ENCODE results near the gene FMO1. TPM values are rescaled to one million over a fixed set of nuclear protein-coding genes. Genes with fewer than 3 reads are reported as not detected.
"Not testable (repeated sequence)": the region's sequence is repeated elsewhere in the genome, so short reads cannot be mapped to it uniquely, and the experiment has no call there.

The FMO1 gene
- total and polyA plus RNA-seq, 4 donors = 0.28 to 7.3 (median 0.81) TPM; not detected in 1

DNA sequence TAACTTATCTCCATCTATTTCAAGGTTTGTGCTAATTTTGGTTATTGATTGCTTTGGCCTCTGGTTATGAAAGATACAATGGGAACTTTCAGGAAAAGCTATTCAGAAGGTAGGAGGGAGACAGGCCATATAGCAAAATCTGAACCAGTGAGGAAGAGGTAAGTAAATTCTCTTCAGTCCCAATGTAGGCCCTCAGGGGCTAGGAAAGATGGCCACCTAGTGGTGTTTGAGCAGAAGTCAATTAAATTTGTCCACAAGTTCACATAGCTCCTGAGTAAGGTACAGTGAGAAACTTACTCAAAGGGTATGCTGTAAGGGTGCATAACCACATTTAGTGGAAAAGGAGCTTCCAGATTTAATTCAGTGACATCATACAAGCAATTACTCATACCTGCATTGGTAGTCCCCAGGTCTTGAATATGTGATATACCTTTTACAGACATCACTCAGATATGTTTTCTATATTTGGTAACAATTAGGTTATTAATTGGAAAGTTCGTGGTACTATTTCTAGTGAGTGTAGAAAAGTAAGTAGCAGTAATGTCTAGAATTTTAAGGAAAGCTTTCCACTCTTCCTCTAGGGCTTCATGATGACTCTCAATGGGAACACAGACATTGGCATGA is 21.4 kb upstream of the FMO1 start:
- Histone ChIP-seq H3K27me3 (ENCODE audit: control insufficient read depth in 1 of 2, insufficient read depth in 2 of 2, low read length in 1 of 2) (no peaks in the 10 kb centered on the region), H3K9me3 (ENCODE audit: control insufficient read depth, low read length) (no peaks in the 10 kb centered on the region), H3K27ac (ENCODE audit: low read depth in 1 of 2, low read length in 2 of 2) (no peak overlapping the region), H3K36me3 (ENCODE audit: control insufficient read depth in 1 of 2, insufficient read depth in 2 of 2, low read length in 1 of 2) (no peaks in the 10 kb centered on the region), H3K4me3 (ENCODE audit: low read length in 2 of 2) (no peak overlapping the region), H3K4me1 (ENCODE audit: control insufficient read depth in 1 of 2, insufficient read depth in 2 of 2, low read length in 2 of 2) (peaks cover 0 to 2% of the 10 kb centered on the region in 2 donors)
- peak; percentile 85 for ATAC-seq (ENCODE audit: low FRiP score)
- intact Hi-C loops (cut with DNase I) = loop anchor here (1.0 to 5.0 kb wide), 3 partner anchors 146 to 260 kb away; no protein-coding TSS in a partner anchor
- peak in 1 of 2 donors; percentile 49 for DNase-seq
- WGBS, 2 donors = 36 to 47% methylated on average over 1 of the region's 1 CpG

- no peak for ATAC-seq (ENCODE audit: low FRiP score)
- no peaks in the 10 kb centered on the region for H3K27me3 ChIP-seq (ENCODE audit: control insufficient read depth in 1 of 2, insufficient read depth in 2 of 2, low read length in 1 of 2)
- no peak for DNase-seq
- H3K4me3 ChIP-seq (ENCODE audit: low read length in 2 of 2) = no peak overlapping the region
- H3K36me3 ChIP-seq (ENCODE audit: control insufficient read depth in 1 of 2, insufficient read depth in 2 of 2, low read length in 1 of 2) = no peaks in the 10 kb centered on the region
- H3K27ac ChIP-seq (ENCODE audit: low read depth in 1 of 2, low read length in 2 of 2) = no peak overlapping the region
- H3K9me3 ChIP-seq (ENCODE audit: control insufficient read depth, low read length) = no peaks in the 10 kb centered on the region
- intact Hi-C loops (cut with DNase I) = no loop called here
- H3K4me1 ChIP-seq (ENCODE audit: control insufficient read depth in 1 of 2, insufficient read depth in 2 of 2, low read length in 2 of 2) = no peaks in the 10 kb centered on the region
Observed at GRCh38 chr1:171231326-171231725, 17.0 kb upstream of the FMO1 start.

- ATAC-seq (ENCODE audit: low FRiP score) (no peak), DNase-seq (no peak)
- Histone ChIP-seq H3K4me1 (ENCODE audit: control insufficient read depth in 1 of 2, insufficient read depth in 2 of 2, low read length in 2 of 2) (no peaks in the 10 kb centered on the region), H3K9me3 (ENCODE audit: control insufficient read depth, low read length) (no peaks in the 10 kb centered on the region), H3K27ac (ENCODE audit: low read depth in 1 of 2, low read length in 2 of 2) (no peak overlapping the region), H3K36me3 (ENCODE audit: control insufficient read depth in 1 of 2, insufficient read depth in 2 of 2, low read length in 1 of 2) (no peaks in the 10 kb centered on the region), H3K27me3 (ENCODE audit: control insufficient read depth in 1 of 2, insufficient read depth in 2 of 2, low read length in 1 of 2) (no peaks in the 10 kb centered on the region), H3K4me3 (ENCODE audit: low read length in 2 of 2) (no peak overlapping the region)
- 91 to 93% methylated on average over 1 of the region's 1 CpG for WGBS, 2 donors
- intact Hi-C loops (cut with DNase I) = no loop called here
Observed at GRCh38 chr1:171233183-171233582, 15.1 kb upstream of the FMO1 start.

DNA sequence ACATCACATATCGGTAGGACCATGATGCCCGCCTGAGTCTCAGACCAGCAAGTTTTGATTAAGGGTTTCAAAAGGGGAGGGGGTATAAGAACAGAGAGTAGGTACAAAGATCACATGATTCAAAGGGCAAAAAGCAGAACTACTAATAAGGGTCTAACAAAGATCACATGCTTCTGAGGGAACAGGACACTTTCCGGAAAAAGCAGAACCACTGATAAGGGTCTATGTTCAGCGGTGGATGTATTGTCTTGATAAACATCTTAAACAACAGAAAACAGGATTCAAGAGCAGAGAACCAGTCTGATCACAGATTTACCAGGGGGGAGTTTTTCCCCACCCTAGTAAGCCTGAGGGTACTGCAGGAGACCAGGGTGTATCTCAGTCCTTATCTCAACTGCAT is 12.1 kb upstream of the FMO1 start:
- WGBS, 2 donors = 92 to 94% methylated on average over 4 of the region's 4 CpGs
- H3K36me3 ChIP-seq (ENCODE audit: control insufficient read depth in 1 of 2, insufficient read depth in 2 of 2, low read length in 1 of 2); intact Hi-C loops (cut with DNase I); H3K4me3 ChIP-seq (ENCODE audit: low read length in 2 of 2); H3K9me3 ChIP-seq (ENCODE audit: control insufficient read depth, low read length); ATAC-seq (ENCODE audit: low FRiP score); DNase-seq; H3K27me3 ChIP-seq (ENCODE audit: control insufficient read depth in 1 of 2, insufficient read depth in 2 of 2, low read length in 1 of 2); H3K27ac ChIP-seq (ENCODE audit: low read depth in 1 of 2, low read length in 2 of 2); H3K4me1 ChIP-seq (ENCODE audit: control insufficient read depth in 1 of 2, insufficient read depth in 2 of 2, low read length in 2 of 2): not testable (repeated sequence)

GRCh38 chr1:171243878-171244277 is 4.4 kb upstream of the FMO1 start:
- Histone ChIP-seq H3K9me3 (ENCODE audit: control insufficient read depth, low read length) (no peaks in the 10 kb centered on the region), H3K4me1 (ENCODE audit: control insufficient read depth in 1 of 2, insufficient read depth in 2 of 2, low read length in 2 of 2) (no peaks in the 10 kb centered on the region), H3K4me3 (ENCODE audit: low read length in 2 of 2) (no peak overlapping the region), H3K27me3 (ENCODE audit: control insufficient read depth in 1 of 2, insufficient read depth in 2 of 2, low read length in 1 of 2) (no peaks in the 10 kb centered on the region), H3K27ac (ENCODE audit: low read depth in 1 of 2, low read length in 2 of 2) (no peak overlapping the region), H3K36me3 (ENCODE audit: control insufficient read depth in 1 of 2, insufficient read depth in 2 of 2, low read length in 1 of 2) (no peaks in the 10 kb centered on the region)
- no peak for ATAC-seq (ENCODE audit: low FRiP score)
- intact Hi-C loops (cut with DNase I) = no loop called here
- DNase-seq = no peak
- WGBS, 2 donors = 88% methylated on average over 4 of the region's 4 CpGs

DNA sequence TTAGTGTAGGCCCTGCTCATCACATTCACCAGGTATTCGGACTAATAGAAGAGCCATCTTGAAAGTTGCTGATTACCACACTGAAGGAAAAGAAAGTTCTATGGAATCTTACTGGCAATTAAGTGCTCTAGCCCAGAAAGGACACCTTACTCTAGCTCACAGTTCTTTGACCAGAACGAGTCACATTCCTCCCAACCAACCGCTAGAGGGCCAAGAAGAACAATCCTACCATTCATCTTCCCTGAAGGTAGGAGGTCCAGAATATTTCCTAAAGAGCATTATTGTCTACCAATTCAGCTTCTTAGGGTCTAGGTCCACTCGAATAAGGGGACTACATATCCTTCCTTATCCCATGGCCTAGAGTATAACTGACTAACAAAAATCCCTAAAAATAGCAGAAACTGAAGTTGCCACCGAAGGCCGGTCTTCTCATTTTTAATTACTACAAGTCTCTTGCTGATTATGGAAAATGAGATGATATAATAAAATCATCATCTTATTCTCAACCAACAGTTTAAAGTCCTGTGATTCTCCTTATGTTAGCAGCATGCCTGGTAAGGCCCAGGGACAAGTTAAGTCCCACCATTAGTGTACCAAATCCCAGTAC is 2.7 kb upstream of the FMO1 start:
- DNase-seq (no peak), ATAC-seq (ENCODE audit: low FRiP score) (no peak)
- Histone ChIP-seq H3K27ac (ENCODE audit: low read depth in 1 of 2, low read length in 2 of 2) (no peak overlapping the region), H3K4me1 (ENCODE audit: control insufficient read depth in 1 of 2, insufficient read depth in 2 of 2, low read length in 2 of 2) (no peaks in the 10 kb centered on the region), H3K27me3 (ENCODE audit: control insufficient read depth in 1 of 2, insufficient read depth in 2 of 2, low read length in 1 of 2) (no peaks in the 10 kb centered on the region), H3K9me3 (ENCODE audit: control insufficient read depth, low read length) (no peaks in the 10 kb centered on the region), H3K36me3 (ENCODE audit: control insufficient read depth in 1 of 2, insufficient read depth in 2 of 2, low read length in 1 of 2) (no peaks in the 10 kb centered on the region), H3K4me3 (ENCODE audit: low read length in 2 of 2) (no peak overlapping the region)
- intact Hi-C loops (cut with DNase I) = loop anchor here (5.0 kb wide), 2 partner anchors 67 to 157 kb away; partner anchors contain the start of gene FMO4 (in 2 of the 2)
- WGBS, 2 donors = 37 to 39% methylated on average over 6 of the region's 6 CpGs

GRCh38 chr1:171247501-171247900 is 793 bp upstream of the FMO1 start:
- Histone ChIP-seq H3K27ac (ENCODE audit: low read depth in 1 of 2, low read length in 2 of 2) (no peak overlapping the region), H3K27me3 (ENCODE audit: control insufficient read depth in 1 of 2, insufficient read depth in 2 of 2, low read length in 1 of 2) (no peaks in the 10 kb centered on the region), H3K9me3 (ENCODE audit: control insufficient read depth, low read length) (no peaks in the 10 kb centered on the region), H3K36me3 (ENCODE audit: control insufficient read depth in 1 of 2, insufficient read depth in 2 of 2, low read length in 1 of 2) (no peaks in the 10 kb centered on the region), H3K4me3 (ENCODE audit: low read length in 2 of 2) (no peak overlapping the region), H3K4me1 (ENCODE audit: control insufficient read depth in 1 of 2, insufficient read depth in 2 of 2, low read length in 2 of 2) (no peaks in the 10 kb centered on the region)
- intact Hi-C loops (cut with DNase I) = loop anchor here (5.0 kb wide), 2 partner anchors 65 to 155 kb away; partner anchors contain the start of gene FMO4 (in 2 of the 2)
- WGBS, 2 donors = 64 to 82% methylated on average over 4 of the region's 4 CpGs
- ATAC-seq (ENCODE audit: low FRiP score) = no peak
- no peak for DNase-seq

DNA sequence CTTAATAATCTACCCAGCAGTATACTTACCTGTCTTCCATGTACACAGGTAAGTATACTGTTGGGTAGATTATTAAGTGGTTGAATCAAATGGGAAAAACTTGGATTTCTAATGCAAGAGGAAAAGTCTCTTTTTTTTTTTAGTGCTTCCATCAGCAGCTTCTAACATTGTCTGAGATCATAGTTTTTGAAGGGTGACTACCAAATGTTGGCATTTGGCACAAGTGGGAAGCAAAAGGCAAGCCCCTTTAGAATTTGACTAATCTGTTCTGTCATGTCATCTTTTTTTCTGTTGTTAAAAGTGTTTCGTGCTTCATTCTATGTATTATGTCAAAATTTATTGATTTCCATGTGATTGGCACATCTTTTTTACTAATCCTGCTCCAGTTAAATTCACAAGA is 547 bp downstream of the FMO1 start:
- no peaks in the 10 kb centered on the region for H3K9me3 ChIP-seq (ENCODE audit: control insufficient read depth, low read length)
- H3K4me3 ChIP-seq (ENCODE audit: low read length in 2 of 2) = no peak overlapping the region
- no peaks in the 10 kb centered on the region for H3K36me3 ChIP-seq (ENCODE audit: control insufficient read depth in 1 of 2, insufficient read depth in 2 of 2, low read length in 1 of 2)
- ATAC-seq (ENCODE audit: low FRiP score) (no peak), DNase-seq (no peak)
- H3K27me3 ChIP-seq (ENCODE audit: control insufficient read depth in 1 of 2, insufficient read depth in 2 of 2, low read length in 1 of 2) = no peaks in the 10 kb centered on the region
- H3K27ac ChIP-seq (ENCODE audit: low read depth in 1 of 2, low read length in 2 of 2) = no peak overlapping the region
- H3K4me1 ChIP-seq (ENCODE audit: control insufficient read depth in 1 of 2, insufficient read depth in 2 of 2, low read length in 2 of 2) = no peaks in the 10 kb centered on the region
- intact Hi-C loops (cut with DNase I) = loop anchor here (5.0 kb wide), 2 partner anchors 63 to 153 kb away; partner anchors contain the start of gene FMO4 (in 2 of the 2)
- WGBS, 2 donors = 71 to 89% methylated on average over 1 of the region's 1 CpG

- DNase-seq (no peak), ATAC-seq (ENCODE audit: low FRiP score) (no peak)
- Histone ChIP-seq H3K4me1 (ENCODE audit: control insufficient read depth in 1 of 2, insufficient read depth in 2 of 2, low read length in 2 of 2) (no peaks in the 10 kb centered on the region), H3K9me3 (ENCODE audit: control insufficient read depth, low read length) (no peaks in the 10 kb centered on the region), H3K27me3 (ENCODE audit: control insufficient read depth in 1 of 2, insufficient read depth in 2 of 2, low read length in 1 of 2) (no peaks in the 10 kb centered on the region), H3K27ac (ENCODE audit: low read depth in 1 of 2, low read length in 2 of 2) (no peak overlapping the region), H3K36me3 (ENCODE audit: control insufficient read depth in 1 of 2, insufficient read depth in 2 of 2, low read length in 1 of 2) (no peaks in the 10 kb centered on the region), H3K4me3 (ENCODE audit: low read length in 2 of 2) (no peak overlapping the region)
- intact Hi-C loops (cut with DNase I) = no loop called here
- 94 to 96% methylated on average over 3 of the region's 3 CpGs for WGBS, 2 donors
Observed at GRCh38 chr1:171250263-171250662, 2.0 kb downstream of the FMO1 start.
